CD4-positive, alpha-beta T cell (primary cell): ENCODE data around the gene LIN28B. TPM values are rescaled to one million over a fixed set of nuclear protein-coding genes. Genes with fewer than 3 reads are reported as not detected.

ENCODE experiments used
- ATAC-seq: fragments of 200-7000 bp; cut with Tn5 transposase; one replicate; pipeline ENCODE4 v1.10.0; 2022; ENCODE audit warnings: mild to moderate bottlenecking; ENCODE audit not compliant: poor library complexity
- CTCF ChIA-PET: fragments of 350-600 bp; sonication (Branson Sonifier 250); formaldehyde crosslinking; loops from one replicate; lab custom pipeline; 2021; ENCODE audit warnings: antibody characterized with exemption, inconsistent platforms; lab: Charles Lee
- POLR2A ChIA-PET: fragments of 350-600 bp; sonication (Branson Sonifier 250); formaldehyde crosslinking; loops from one replicate; lab custom pipeline; 2021; ENCODE audit warnings: antibody characterized with exemption, inconsistent platforms; lab: Charles Lee
- DNase-seq, 14 experiments: peaks; one replicate each; pipeline ENCODE4 v3.0.0-alpha.2; 2013 to 2020; ENCODE audit warnings: mixed read lengths in 2 of 14
- H3K27ac ChIP-seq, 2 donors: one replicate each; pipeline versions ENCODE4 v1.5.1 to v1.7.0; 2013; ENCODE audit warnings: low read length in 2 of 2, low read depth in 1 of 2, mild to moderate bottlenecking in 1 of 2
- H3K27me3 ChIP-seq, 2 experiments: 1 replicate in 1 of 2; 2 replicates in 1 of 2; pipeline versions ENCODE4 v1.6.1 to v1.7.0; 2013; ENCODE audit warnings: low read length in 2 of 2, control low read depth in 1 of 2, mild to moderate bottlenecking in 1 of 2, moderate library complexity in 1 of 2; ENCODE audit not compliant: insufficient read depth in 2 of 2, control insufficient read depth in 1 of 2
- H3K36me3 ChIP-seq: one replicate; pipeline ENCODE4 v1.6.1; 2013; ENCODE audit warnings: low read length, control low read depth; ENCODE audit not compliant: insufficient read depth
- H3K4me1 ChIP-seq: one replicate; pipeline ENCODE4 v1.6.1; 2013; ENCODE audit warnings: low read length, control low read depth; ENCODE audit not compliant: insufficient read depth
- H3K4me3 ChIP-seq: one replicate; pipeline ENCODE4 v1.5.1; 2013; ENCODE audit warnings: mild to moderate bottlenecking, low read length, moderate library complexity
- H3K9me3 ChIP-seq, 2 experiments: 1 replicate in 1 of 2; 2 replicates in 1 of 2; pipeline versions ENCODE4 v1.6.1 to v1.7.0; 2013; ENCODE audit warnings: low read length in 2 of 2, mild to moderate bottlenecking in 2 of 2, control low read depth in 1 of 2, moderate library complexity in 1 of 2; ENCODE audit not compliant: control insufficient read depth in 1 of 2, insufficient read depth in 1 of 2
- H3K27ac Mint-ChIP-seq: one replicate; pipeline ENCODE4 v1.8.0; 2020; ENCODE audit warnings: mixed read lengths
- H3K27me3 Mint-ChIP-seq: one replicate; pipeline ENCODE4 v1.8.0; 2021; ENCODE audit warnings: mixed read lengths
- H3K36me3 Mint-ChIP-seq: one replicate; pipeline ENCODE4 v1.8.0; 2021; ENCODE audit warnings: low read depth, mixed read lengths
- H3K4me1 Mint-ChIP-seq: one replicate; pipeline ENCODE4 v1.8.0; 2021; ENCODE audit warnings: low read depth, mixed read lengths
- H3K4me3 Mint-ChIP-seq: one replicate; pipeline ENCODE4 v1.8.0; 2020; ENCODE audit warnings: mild to moderate bottlenecking, mixed read lengths
- H3K9me3 Mint-ChIP-seq: one replicate; pipeline ENCODE4 v1.8.0; 2020; ENCODE audit warnings: mixed read lengths
- CTCF ChIP-seq: fragments of 200-600 bp; IDR thresholded peaks from one replicate; pipeline ENCODE4 v1.8.0; 2022; ENCODE audit warnings: antibody characterized with exemption, mild to moderate bottlenecking
- intact Hi-C, 2 experiments: fragments of 100-400 bp; cut with DNase I in 1 of 2; cut with micrococcal nuclease in 1 of 2; formaldehyde crosslinking; loops; one replicate each; pipeline versions ENCODE4 v1.15.1 to v1.9.0; 2023 to 2025; cut with DNase I, micrococcal nuclease
- total RNA-seq, 174 experiments: library from RNA in 2 of 174; stranded (reverse) in 2 of 174; gene quantifications; one replicate each; pipeline ENCODE4 v1.2.3 and lab custom pipeline; 2021 to 2026

Gene LIN28B
- total RNA-seq, 2 experiments from 2014 or later, result not detected

- ChIA-PET CTCF (no interaction called here), POLR2A (no interaction called here)
- Mint-ChIP-seq H3K36me3 (no peaks in the 10 kb centered on the region), H3K27me3 (peaks cover 19% of the 10 kb centered on the region), H3K4me1 (no peaks in the 10 kb centered on the region), H3K27ac (no peak overlapping the region), H3K4me3 (no peak overlapping the region), H3K9me3 (no peaks in the 10 kb centered on the region)
- Histone ChIP-seq H3K9me3 (no peaks in the 10 kb centered on the region), H3K27ac (no peak overlapping the region), H3K36me3 (no peaks in the 10 kb centered on the region), H3K27me3 (no peaks in the 10 kb centered on the region), H3K4me1 (no peaks in the 10 kb centered on the region), H3K4me3 (no peak overlapping the region)
- no peak for DNase-seq
- TF ChIP-seq CTCF, result no peak
- intact Hi-C loops, result no loop called here
- no peak for ATAC-seq
These were observed 58.6 kb downstream of the LIN28B start for GRCh38 chr6:105015482-105015881.

- TF ChIP-seq CTCF, result no peak
- peaks cover 36% of the 10 kb centered on the region for H3K27me3 Mint-ChIP-seq
- Histone ChIP-seq H3K4me1 (no peaks in the 10 kb centered on the region), H3K36me3 (no peaks in the 10 kb centered on the region), H3K27me3 (peaks cover 5% of the 10 kb centered on the region in 2 experiments), H3K9me3 (no peaks in the 10 kb centered on the region), H3K4me3 (no peak overlapping the region), H3K27ac (no peak overlapping the region)
- ChIA-PET CTCF (no interaction called here), POLR2A (no interaction called here)
- no peaks in the 10 kb centered on the region for H3K9me3 Mint-ChIP-seq
- no peak overlapping the region for H3K27ac Mint-ChIP-seq
- DNase-seq (no peak), ATAC-seq (no peak)
- no peaks in the 10 kb centered on the region for H3K4me1 Mint-ChIP-seq
- H3K36me3 Mint-ChIP-seq, result no peaks in the 10 kb centered on the region
- intact Hi-C loops, result no loop called here
- H3K4me3 Mint-ChIP-seq, result no peak overlapping the region
These were observed 62.4 kb downstream of the LIN28B start for GRCh38 chr6:105019285-105019684.

- Histone ChIP-seq H3K27me3 (peaks cover 5% of the 10 kb centered on the region in 2 experiments), H3K36me3 (no peaks in the 10 kb centered on the region), H3K9me3 (no peaks in the 10 kb centered on the region), H3K4me1 (no peaks in the 10 kb centered on the region), H3K27ac (no peak overlapping the region), H3K4me3 (no peak overlapping the region)
- Mint-ChIP-seq H3K4me1 (no peaks in the 10 kb centered on the region), H3K4me3 (no peak overlapping the region), H3K36me3 (no peaks in the 10 kb centered on the region), H3K27me3 (peaks cover 36% of the 10 kb centered on the region), H3K27ac (no peak overlapping the region), H3K9me3 (no peaks in the 10 kb centered on the region)
- ATAC-seq (no peak), DNase-seq (no peak)
- no peak for TF ChIP-seq CTCF
- ChIA-PET CTCF (no interaction called here), POLR2A (no interaction called here)
- intact Hi-C loops, result no loop called here
These were observed 64.5 kb downstream of the LIN28B start for GRCh38 chr6:105021399-105021798.
